ENCODE measurements around the gene CST7. TPM values are rescaled to one million over a fixed set of nuclear protein-coding genes. Genes with fewer than 3 reads are reported as not detected.

Gene CST7
- total RNA-seq, 1 donor from 2014 or later = not detected

DNA sequence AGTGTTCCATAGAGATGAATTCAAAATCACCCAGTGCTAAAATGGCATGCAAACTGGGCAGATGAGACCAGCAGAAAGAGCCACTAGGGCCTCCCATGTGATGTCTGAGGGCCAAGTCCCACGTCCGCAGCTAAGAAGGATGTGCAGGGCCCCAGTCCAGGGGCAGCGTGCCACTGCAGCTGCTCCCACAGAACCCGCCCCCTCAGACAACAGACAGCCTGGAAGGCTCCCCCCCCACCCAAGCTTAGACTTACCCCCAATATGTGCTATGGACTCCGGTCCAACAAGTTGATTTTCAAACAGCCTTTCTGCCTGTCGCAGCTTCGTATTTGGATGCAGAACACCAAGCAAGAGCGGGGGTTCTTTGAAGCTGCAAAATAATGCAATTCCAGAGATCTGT lies 29.4 kb downstream of the CST7 start:
- Mint-ChIP-seq H3K36me3 (ENCODE audit: unreplicated experiment) (peaks cover 53% of the 10 kb centered on the region), H3K9me3 (ENCODE audit: unreplicated experiment) (peaks cover 10% of the 10 kb centered on the region), H3K27ac (ENCODE audit: unreplicated experiment) (no peak overlapping the region), H3K27me3 (ENCODE audit: unreplicated experiment) (peaks cover 6% of the 10 kb centered on the region), H3K4me3 (ENCODE audit: unreplicated experiment) (no peak overlapping the region), H3K4me1 (ENCODE audit: low read depth, unreplicated experiment) (peaks cover 8% of the 10 kb centered on the region)
- DNase-seq = no peak
- no peak for TF ChIP-seq CTCF (IDR thresholded peaks at IDR 0.05; ENCODE audit: partially characterized antibody, unreplicated experiment)

- Mint-ChIP-seq H3K27me3 (ENCODE audit: unreplicated experiment) (peaks cover 6% of the 10 kb centered on the region), H3K9me3 (ENCODE audit: unreplicated experiment) (peaks cover 10% of the 10 kb centered on the region), H3K4me3 (ENCODE audit: unreplicated experiment) (peak overlapping the region; percentile 38), H3K27ac (ENCODE audit: unreplicated experiment) (peak overlapping the region; percentile 8), H3K36me3 (ENCODE audit: unreplicated experiment) (peaks cover 53% of the 10 kb centered on the region), H3K4me1 (ENCODE audit: low read depth, unreplicated experiment) (peaks cover 5% of the 10 kb centered on the region)
- no peak for TF ChIP-seq CTCF (IDR thresholded peaks at IDR 0.05; ENCODE audit: partially characterized antibody, unreplicated experiment)
- no peak for DNase-seq
Observed at GRCh38 chr20:24979036-24979960, 30.2 kb downstream of the CST7 start.

DNA sequence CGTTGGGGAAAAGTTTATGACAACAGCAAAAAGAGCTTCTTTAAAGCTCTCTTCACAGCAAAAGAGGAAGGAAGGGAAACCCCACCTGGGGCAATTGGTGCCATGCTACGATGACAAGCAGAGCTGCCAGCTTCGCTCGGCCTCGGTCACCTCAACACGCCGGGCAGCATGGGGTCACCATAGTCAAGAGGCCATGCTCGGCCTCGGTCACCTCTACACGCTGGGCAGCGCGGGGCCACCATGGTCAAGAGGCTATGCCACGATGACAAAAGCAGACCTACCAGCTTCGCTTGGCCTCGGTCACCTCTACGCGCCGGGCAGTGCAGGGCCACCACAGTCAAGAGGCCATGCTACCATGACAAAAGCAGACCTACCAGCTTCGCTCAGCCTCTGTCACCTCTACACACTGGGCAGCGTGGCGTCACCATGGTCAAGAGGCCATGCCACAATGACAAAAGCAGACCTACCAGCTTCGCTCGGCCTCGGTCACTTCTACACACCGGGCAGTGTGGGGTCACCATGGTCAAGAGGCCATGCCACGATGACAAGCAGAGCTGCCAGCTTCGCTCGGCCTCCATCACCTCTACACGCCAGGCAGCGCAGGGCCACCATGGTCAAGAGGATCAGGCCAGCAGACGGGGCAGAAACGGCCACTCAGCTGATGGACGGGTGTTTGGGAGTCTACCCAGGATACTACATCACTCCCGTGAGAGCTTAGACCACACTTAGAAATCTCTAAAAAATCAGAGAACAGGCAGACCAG lies 31.4 kb downstream of the CST7 start:
- Mint-ChIP-seq H3K4me3 (ENCODE audit: unreplicated experiment) (no peak overlapping the region), H3K9me3 (ENCODE audit: unreplicated experiment) (peaks cover 10% of the 10 kb centered on the region), H3K27ac (ENCODE audit: unreplicated experiment) (no peak overlapping the region), H3K27me3 (ENCODE audit: unreplicated experiment) (peaks cover 6% of the 10 kb centered on the region), H3K4me1 (ENCODE audit: low read depth, unreplicated experiment) (peaks cover 10% of the 10 kb centered on the region), H3K36me3 (ENCODE audit: unreplicated experiment) (peaks cover 51% of the 10 kb centered on the region)
- no peak for DNase-seq
- no peak for TF ChIP-seq CTCF (IDR thresholded peaks at IDR 0.05; ENCODE audit: partially characterized antibody, unreplicated experiment)

DNA sequence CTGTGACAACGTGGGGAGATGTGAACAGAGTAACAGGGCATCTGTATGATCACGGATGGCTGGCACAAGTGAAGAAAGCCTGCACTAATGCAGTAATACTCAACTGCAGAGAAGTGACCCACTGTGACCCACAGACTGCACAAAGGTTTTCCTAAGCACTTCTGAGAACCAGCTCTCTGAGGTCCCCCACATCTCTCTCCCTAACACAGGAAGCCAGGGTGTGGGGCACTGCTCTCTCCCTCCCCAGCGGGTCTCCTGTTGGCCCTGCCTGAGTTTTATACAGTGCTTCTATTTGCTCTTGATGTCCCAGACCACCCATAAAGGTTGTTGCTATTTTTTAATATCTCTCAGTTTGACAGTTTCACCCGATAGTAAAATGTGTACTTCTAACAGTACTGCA lies 32.2 kb downstream of the CST7 start:
- Mint-ChIP-seq H3K36me3 (ENCODE audit: unreplicated experiment) (peaks cover 42% of the 10 kb centered on the region), H3K9me3 (ENCODE audit: unreplicated experiment) (peaks cover 8% of the 10 kb centered on the region)
- DNase-seq = no peak

More for the DNA sequence above, 32.2 kb downstream of the CST7 start:
- Mint-ChIP-seq H3K4me3 (ENCODE audit: unreplicated experiment) (no peak overlapping the region), H3K4me1 (ENCODE audit: low read depth, unreplicated experiment) (peaks cover 13% of the 10 kb centered on the region), H3K27me3 (ENCODE audit: unreplicated experiment) (peaks cover 6% of the 10 kb centered on the region), H3K27ac (ENCODE audit: unreplicated experiment) (no peak overlapping the region)
- TF ChIP-seq CTCF (IDR thresholded peaks at IDR 0.05; ENCODE audit: partially characterized antibody, unreplicated experiment) = no peak

Measured in glutamatergic neuron (in vitro differentiated cells).